A673 (cell line): ENCODE measurements around the gene PIGL. TPM values are rescaled to one million over a fixed set of nuclear protein-coding genes. Genes with fewer than 3 reads are reported as not detected.

Experiments used
- BruUV-seq: library from RNA; stranded (reverse); fragments of 400-500 nt; replicated peaks from 2 replicates; lab custom pipeline; 2021; lab: Mats Ljungman, UMichigan
- CTCF ChIA-PET: fragments of 300-600 bp; sonication (Branson Sonifier 250); formaldehyde crosslinking; loops from one replicate; lab custom pipeline; 2022; ENCODE audit warnings: antibody characterized with exemption; lab: Charles Lee
- POLR2A ChIA-PET: fragments of 300-600 bp; sonication (Branson Sonifier 250); formaldehyde crosslinking; loops from one replicate; lab custom pipeline; 2022; ENCODE audit warnings: antibody characterized with exemption; ENCODE audit not compliant: low non-redundant PET; lab: Charles Lee
- DNase-seq: peaks from one replicate; pipeline ENCODE4 v3.0.0-alpha.2; 2015; ENCODE audit warnings: low spot score
- H3K27ac ChIP-seq: fragments of 200-600 bp; sonication (generic); 2 replicates; pipeline ENCODE4 v1.5.1; 2016; ENCODE audit warnings: mixed run types, low read depth, mild to moderate bottlenecking, mixed read lengths, antibody characterized with exemption, low read length; ENCODE audit not compliant: poor library complexity, severe bottlenecking
- H3K27me3 ChIP-seq: fragments of 200-600 bp; sonication (generic); replicated peaks from 2 replicates; pipeline ENCODE4 v1.6.1; 2017; ENCODE audit warnings: mixed run types, low read depth, mild to moderate bottlenecking, mixed read lengths, antibody characterized with exemption, low read length; ENCODE audit not compliant: insufficient read depth, poor library complexity
- H3K36me3 ChIP-seq: fragments of 200-600 bp; sonication (generic); 2 replicates; pipeline ENCODE4 v1.6.1; 2016; ENCODE audit warnings: mixed run types, mild to moderate bottlenecking, mixed read lengths, antibody characterized with exemption, low read length; ENCODE audit not compliant: insufficient read depth, poor library complexity, severe bottlenecking
- H3K4me1 ChIP-seq: fragments of 200-600 bp; sonication (generic); 2 replicates; pipeline ENCODE4 v1.6.1; 2017; ENCODE audit warnings: mixed run types, mild to moderate bottlenecking, mixed read lengths, antibody characterized with exemption, low read length; ENCODE audit not compliant: insufficient read depth, poor library complexity, severe bottlenecking
- H3K4me3 ChIP-seq: fragments of 200-600 bp; sonication (generic); 2 replicates; pipeline ENCODE4 v1.5.1; 2016; ENCODE audit warnings: low read depth, mixed run types, mild to moderate bottlenecking, mixed read lengths, low read length; ENCODE audit not compliant: poor library complexity, severe bottlenecking
- H3K9me3 ChIP-seq: fragments of 200-600 bp; sonication (generic); 2 replicates; pipeline ENCODE4 v1.6.1; 2016; ENCODE audit warnings: mixed run types, low read depth, mild to moderate bottlenecking, mixed read lengths, antibody characterized with exemption, low read length; ENCODE audit not compliant: poor library complexity, severe bottlenecking
- EZH2 ChIP-seq: fragments of 200-600 bp; sonication (generic); IDR thresholded peaks from 2 replicates; pipeline ENCODE4 v1.6.1; 2017; ENCODE audit warnings: borderline replicate concordance, low read depth, mild to moderate bottlenecking, mixed read lengths, antibody characterized with exemption, low read length; ENCODE audit not compliant: poor library complexity, severe bottlenecking
- intact Hi-C: fragments of 100-400 bp; cut with micrococcal nuclease; formaldehyde crosslinking; loops from one replicate; pipeline ENCODE4 v1.10.0; 2022; ENCODE audit not compliant: unreplicated experiment
- total RNA-seq: library from RNA; stranded (reverse); gene quantifications from 2 replicates; pipeline ENCODE4 v1.2.3, GENCODE V29; 2021
- TF ChIP-seq, protein P1 (sequence below): fragments of 300-800, 200-600 bp; sonication (generic); conservative IDR thresholded peaks from 2 replicates; pipeline ENCODE4 v1.5.1; 2017; ENCODE audit warnings: low read depth, mild to moderate bottlenecking, antibody characterized with exemption, low read length, moderate library complexity, mixed read lengths

PIGL gene
- total RNA-seq, 1 experiment from 2014 or later, result 31.7 TPM

GRCh38 chr17:16346721-16347271 lies 129.8 kb downstream of the PIGL start:
- TF ChIP-seq EZH2, result no peak
- TF ChIP-seq, protein P1, sequence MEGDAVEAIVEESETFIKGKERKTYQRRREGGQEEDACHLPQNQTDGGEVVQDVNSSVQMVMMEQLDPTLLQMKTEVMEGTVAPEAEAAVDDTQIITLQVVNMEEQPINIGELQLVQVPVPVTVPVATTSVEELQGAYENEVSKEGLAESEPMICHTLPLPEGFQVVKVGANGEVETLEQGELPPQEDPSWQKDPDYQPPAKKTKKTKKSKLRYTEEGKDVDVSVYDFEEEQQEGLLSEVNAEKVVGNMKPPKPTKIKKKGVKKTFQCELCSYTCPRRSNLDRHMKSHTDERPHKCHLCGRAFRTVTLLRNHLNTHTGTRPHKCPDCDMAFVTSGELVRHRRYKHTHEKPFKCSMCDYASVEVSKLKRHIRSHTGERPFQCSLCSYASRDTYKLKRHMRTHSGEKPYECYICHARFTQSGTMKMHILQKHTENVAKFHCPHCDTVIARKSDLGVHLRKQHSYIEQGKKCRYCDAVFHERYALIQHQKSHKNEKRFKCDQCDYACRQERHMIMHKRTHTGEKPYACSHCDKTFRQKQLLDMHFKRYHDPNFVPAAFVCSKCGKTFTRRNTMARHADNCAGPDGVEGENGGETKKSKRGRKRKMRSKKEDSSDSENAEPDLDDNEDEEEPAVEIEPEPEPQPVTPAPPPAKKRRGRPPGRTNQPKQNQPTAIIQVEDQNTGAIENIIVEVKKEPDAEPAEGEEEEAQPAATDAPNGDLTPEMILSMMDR, result no peak
- H3K9me3 ChIP-seq, result no peaks in the 10 kb centered on the region
- CTCF ChIA-PET, result no interaction called here
- POLR2A ChIA-PET, result no interaction called here
- no peak overlapping the region for H3K27ac ChIP-seq
- peaks cover 5% of the 10 kb centered on the region for H3K4me1 ChIP-seq
- no peak overlapping the region for H3K4me3 ChIP-seq
- DNase-seq, result no peak
- no TSS peak for BruUV-seq
- H3K27me3 ChIP-seq, result no peaks in the 10 kb centered on the region
- H3K36me3 ChIP-seq, result peaks cover 43% of the 10 kb centered on the region
- intact Hi-C loops, result no loop called here

DNA sequence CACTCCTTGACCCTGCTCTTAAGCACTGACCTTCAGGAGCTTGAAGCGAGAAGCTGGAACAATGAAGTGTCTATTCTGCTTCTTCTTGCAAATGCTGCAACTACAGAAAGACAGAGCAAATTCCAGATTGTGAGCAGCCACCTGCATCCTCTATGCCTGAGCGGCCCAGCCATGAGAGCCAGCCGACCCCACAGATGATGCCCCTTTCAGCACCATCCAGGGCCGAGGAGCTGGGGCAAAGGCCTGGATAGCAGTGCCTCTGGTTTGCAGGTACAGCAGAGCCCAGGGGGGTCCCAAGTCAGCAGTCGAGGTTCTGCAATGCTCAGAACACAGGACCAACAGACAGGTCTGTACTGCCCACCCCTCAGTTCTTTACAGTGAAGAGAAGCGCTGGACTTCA lies 131.6 kb downstream of the PIGL start:
- Histone ChIP-seq H3K4me3 (no peak overlapping the region), H3K4me1 (peaks cover 6% of the 10 kb centered on the region), H3K27me3 (no peaks in the 10 kb centered on the region), H3K27ac (no peak overlapping the region), H3K36me3 (peaks cover 36% of the 10 kb centered on the region), H3K9me3 (no peaks in the 10 kb centered on the region)
- no peak for DNase-seq
- no peak for TF ChIP-seq EZH2
- TF ChIP-seq, protein P1, result no peak
- ChIA-PET CTCF (no interaction called here), POLR2A (no interaction called here)
- intact Hi-C loops, result no loop called here
- BruUV-seq, result no TSS peak

DNA sequence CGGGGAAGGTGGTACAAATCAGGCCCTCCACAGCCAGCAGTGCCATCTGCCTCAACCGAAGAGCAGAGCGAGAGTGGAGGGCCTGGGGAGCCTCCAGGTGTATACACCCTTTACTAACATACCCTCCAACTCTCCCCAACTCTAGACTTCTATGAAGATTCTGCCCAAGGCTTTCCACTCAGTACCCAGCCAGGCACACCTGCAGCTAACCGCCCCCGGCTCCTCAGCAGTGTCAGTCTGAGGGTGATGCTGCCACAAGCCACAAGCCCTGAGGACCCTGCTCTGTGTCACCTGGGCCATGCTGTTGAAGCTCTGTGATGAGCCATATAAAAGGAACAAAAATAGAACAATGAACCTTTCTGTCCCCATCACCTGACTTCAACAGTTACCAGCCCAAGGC lies 132.4 kb downstream of the PIGL start:
- intact Hi-C loops, result no loop called here
- DNase-seq, result no peak
- Histone ChIP-seq H3K27me3 (no peaks in the 10 kb centered on the region), H3K4me3 (no peak overlapping the region), H3K27ac (no peak overlapping the region), H3K9me3 (no peaks in the 10 kb centered on the region), H3K4me1 (peaks cover 6% of the 10 kb centered on the region), H3K36me3 (peaks cover 30% of the 10 kb centered on the region)
- TF ChIP-seq, protein P1, result no peak
- no peak for TF ChIP-seq EZH2
- ChIA-PET CTCF (interaction anchor here (0.6 kb wide), 1 partner anchor 176 kb away, joined by 3 read pairs; no protein-coding TSS in a partner anchor), POLR2A (interaction anchor here (0.6 to 0.7 kb wide), 2 partner anchors 35 to 89 kb away, joined by 4 read pairs; no protein-coding TSS in a partner anchor)
- BruUV-seq, result no TSS peak
